ENCODE results near the gene TSGA10. TPM values are rescaled to one million over a fixed set of nuclear protein-coding genes. Genes with fewer than 3 reads are reported as not detected.

Gene TSGA10, protein sequence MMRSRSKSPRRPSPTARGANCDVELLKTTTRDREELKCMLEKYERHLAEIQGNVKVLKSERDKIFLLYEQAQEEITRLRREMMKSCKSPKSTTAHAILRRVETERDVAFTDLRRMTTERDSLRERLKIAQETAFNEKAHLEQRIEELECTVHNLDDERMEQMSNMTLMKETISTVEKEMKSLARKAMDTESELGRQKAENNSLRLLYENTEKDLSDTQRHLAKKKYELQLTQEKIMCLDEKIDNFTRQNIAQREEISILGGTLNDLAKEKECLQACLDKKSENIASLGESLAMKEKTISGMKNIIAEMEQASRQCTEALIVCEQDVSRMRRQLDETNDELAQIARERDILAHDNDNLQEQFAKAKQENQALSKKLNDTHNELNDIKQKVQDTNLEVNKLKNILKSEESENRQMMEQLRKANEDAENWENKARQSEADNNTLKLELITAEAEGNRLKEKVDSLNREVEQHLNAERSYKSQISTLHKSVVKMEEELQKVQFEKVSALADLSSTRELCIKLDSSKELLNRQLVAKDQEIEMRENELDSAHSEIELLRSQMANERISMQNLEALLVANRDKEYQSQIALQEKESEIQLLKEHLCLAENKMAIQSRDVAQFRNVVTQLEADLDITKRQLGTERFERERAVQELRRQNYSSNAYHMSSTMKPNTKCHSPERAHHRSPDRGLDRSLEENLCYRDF
- total RNA-seq = 2.3 and 2.6 TPM in 2 replicates

DNA sequence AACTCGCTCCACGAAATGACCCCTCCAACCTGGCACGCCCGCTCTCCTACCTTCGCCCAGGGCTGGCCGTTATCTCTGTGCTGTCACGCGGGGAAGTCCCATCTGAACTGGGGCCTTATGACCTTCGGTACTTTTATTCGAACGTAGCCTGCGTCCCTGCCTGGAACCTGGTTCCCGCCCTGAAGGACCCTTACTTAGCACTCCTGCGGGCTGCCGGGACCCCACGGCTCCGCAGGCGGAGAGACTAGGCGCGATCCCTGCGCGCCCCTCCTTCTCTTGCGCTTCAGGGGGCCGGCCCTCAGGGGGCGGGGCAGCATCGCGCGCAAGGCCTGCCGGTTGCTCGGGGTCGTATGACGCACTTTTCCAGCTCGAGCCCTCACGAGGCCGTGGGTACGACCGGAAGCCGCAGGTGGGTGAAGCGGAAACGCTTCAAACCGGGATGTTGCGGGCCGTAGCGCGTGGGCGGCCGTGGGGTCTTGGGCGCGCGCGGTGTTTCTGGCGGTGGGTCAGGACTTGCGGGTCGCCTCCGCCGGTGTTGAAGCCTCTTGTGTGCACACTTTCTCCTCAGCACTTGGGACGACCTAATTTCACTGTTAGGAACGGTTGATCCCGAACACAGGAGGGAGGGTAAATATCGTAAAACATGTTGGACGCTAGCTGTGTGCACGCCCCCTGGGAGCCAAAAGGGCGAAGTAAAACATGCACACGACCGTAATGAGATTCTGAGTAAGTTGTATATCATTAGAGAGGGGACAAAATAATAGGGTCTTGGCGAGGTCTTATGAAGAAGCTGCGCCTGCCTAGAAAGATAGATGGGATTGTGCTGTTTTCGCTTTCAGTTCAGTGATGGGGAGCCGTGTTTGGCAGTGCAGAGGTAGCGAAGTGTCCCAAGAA, at the start of gene TSGA10, which contains the start of gene LIPT1:
TSGA10 (minus strand) TSS at position 300 of the 894 bp plus-strand sequence. CDS start 45,503 bp downstream, outside the sequence.
LIPT1 (plus strand) TSS at position 325 of the 894 bp plus-strand sequence. CDS start 6,991 bp downstream, outside the sequence.

DNA sequence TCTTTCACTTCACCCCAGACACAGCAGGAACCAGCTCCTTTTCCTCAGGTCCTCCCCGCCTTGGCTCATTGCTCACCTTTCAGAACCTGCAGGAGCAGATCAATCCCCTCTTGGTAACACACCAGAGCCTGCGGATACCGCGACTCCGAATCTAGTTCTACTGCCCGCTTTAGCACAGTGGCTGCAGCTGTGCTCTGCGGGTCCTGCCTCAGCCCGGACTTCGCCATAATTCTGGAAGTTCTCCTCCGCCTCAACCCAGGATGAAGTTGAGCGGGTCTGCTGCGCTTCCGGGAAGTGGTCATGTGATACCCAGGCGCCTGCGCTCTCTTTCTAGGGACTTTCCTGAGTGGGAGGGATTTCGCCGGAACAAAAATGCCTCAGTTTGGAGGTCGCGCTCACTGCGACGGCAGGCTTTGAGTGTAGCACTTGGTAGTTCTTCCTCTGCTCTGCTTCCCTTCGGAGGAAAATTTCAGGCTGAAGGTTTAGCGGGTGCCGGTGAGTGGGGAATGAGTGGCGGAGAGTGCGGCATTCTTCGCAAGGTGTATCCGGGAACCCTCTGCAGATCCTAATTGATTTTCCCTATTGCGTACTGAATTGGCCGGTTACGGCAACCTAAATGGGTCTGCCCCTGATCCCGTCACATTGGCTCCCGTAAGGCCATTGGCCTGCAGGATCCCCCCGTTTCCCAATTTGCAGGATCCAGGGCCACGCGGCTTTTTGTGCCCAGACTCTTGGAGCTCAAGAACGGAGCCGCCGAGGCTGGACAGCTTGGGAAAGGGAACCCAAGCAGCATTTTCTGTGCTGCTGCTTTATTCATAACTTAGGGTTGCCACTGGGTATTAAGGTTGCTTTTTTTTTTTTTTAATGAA, 26.2 kb upstream of the TSGA10 start, which contains the start of the genes MITD1 and MRPL30:
MITD1 (minus strand) TSS at position 304 of the 869 bp plus-strand sequence; CDS start at position 227, 77 bp downstream.
MRPL30 (plus strand) TSS at position 430 of the 869 bp plus-strand sequence. CDS start 5,020 bp downstream, outside the sequence.

DNA sequence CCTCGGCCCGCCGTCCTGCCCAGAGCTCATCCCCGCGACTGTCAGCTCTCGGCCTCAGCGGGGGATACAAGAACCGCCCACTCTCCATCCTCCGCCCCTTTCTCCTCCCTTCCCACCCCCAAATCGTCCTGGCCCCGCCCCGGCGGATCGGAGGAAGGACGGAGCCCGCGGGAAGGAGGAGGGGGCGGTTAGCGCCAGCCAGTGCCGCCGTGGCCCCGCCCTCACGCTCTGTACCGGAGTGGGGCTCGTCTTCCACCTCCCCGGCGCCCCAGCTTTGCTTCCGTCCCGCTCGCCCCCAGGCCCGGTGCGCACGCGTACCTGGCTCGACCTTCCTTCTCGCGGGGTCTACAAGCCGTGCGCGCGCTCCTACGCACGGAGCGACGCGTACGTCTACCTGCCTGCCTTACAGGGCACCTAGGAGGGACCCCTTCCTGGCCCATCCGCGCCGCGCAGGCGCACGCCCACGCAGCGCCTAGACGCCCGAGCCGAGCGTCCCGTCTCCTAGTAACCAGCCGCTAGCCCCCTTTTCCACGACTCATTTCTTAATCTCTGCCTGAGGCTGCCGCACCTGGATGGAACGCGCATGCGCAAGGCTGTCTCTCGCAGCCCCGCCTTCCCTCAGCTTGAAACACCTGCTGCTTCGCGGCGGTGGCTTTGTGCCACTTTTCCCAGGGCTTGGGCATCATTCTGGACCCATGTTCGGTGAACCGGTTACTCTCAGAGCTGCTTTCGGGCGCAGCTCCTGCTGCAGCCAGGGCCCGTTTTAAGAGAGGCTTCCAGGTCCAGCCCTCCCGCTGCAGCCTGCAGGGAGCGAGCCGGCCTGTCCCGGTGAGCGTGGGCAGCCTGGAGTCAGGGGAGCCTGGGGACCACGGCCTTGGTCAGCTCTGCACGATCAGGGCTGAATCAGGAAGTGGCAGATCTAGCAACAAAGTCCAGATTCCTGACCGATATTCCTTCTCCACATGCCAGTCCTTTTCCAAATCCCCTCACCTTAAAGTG, 13.3 kb downstream of the TSGA10 start, which contains the start of gene C2orf15:
C2orf15 (plus strand) TSS at position 598 of the 999 bp plus-strand sequence. CDS start 8,852 bp downstream, outside the sequence.

Small RNA genes within 50 kb of the gene (small RNA-seq; reads per million reads assigned to genes)
- gene AC092587.1 = not detected

Other genes starting within 250 kb of the TSGA10 start
- gene CRACDL, start 218.7 kb downstream of the TSGA10 start, total RNA-seq = not detected in 2 replicates
- not detected in 2 replicates for gene C2orf15, start 13.2 kb downstream of the TSGA10 start, total RNA-seq
- gene LIPT1, start within 50 bp of the TSGA10 start, total RNA-seq = 5.9 and 6.8 TPM in 2 replicates
- 15.8 and 21.3 TPM in 2 replicates for gene MITD1, start 26.1 kb upstream of the TSGA10 start, total RNA-seq
- gene MRPL30, start 26.2 kb upstream of the TSGA10 start, total RNA-seq = 41.9 and 47.9 TPM in 2 replicates
- gene LYG2, start 100.7 kb upstream of the TSGA10 start, total RNA-seq = not detected in 2 replicates
- under 0.01 and 0.20 TPM in 2 replicates for gene LYG1, start 146.3 kb upstream of the TSGA10 start, total RNA-seq
- gene TXNDC9, start 181.4 kb upstream of the TSGA10 start, total RNA-seq = 64.5 and 68.3 TPM in 2 replicates
- 19.5 and 22.1 TPM in 2 replicates for gene EIF5B, start 182.4 kb upstream of the TSGA10 start, total RNA-seq

Data from subcutaneous preadipocyte (primary cell).